GM21390 (cell line): ENCODE measurements around the gene MEIS1.

ENCODE experiments used
- ATAC-seq: cut with Tn5 transposase; IDR thresholded peaks from one replicate; pipeline ENCODE4 v1.9.1; 2021; ENCODE audit not compliant: unreplicated experiment

The MEIS1 gene

DNA sequence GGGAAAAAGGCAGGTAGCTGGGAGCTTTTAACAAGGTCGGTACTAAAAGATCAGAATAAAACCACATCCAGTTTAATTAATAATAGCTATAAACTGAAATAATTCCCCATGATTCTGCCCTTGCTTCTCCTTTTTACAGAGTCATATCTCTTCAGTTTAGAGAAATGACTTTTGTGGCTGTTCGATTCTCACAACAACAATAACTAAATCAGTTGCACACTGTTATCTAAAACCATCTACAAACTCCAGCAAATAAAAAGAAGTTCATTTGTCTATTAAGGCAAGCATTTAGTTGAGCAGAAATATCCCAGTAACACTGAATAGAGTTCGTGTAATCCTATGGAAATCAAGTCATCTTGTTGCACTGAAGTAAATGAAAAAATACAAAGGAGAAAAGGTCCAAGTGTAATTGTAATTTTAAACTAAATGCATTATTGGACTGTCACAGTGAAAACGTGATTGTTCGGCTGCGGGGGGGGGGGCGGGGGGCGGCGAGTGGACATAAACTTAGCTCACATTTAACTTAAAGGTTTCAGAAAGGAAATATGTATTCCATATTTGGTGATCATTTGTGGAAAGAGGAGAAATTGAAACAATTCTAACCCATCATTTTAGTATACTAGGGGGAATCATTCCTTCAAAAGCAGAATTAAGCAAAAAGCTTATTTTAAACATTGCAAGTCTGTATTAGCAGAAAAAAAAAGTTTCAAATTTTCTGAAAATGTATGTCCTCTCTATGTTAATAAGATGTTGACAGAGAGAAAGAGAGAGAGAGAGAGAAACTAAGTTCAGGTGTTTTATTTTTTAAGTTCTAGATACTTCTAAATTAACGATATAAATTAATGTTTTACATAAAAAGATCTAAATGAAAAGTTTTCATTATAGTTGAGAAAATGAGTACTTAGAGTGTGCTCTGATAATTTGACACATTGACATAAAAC, 144.5 kb downstream of the MEIS1 start:
- no peak for ATAC-seq

DNA sequence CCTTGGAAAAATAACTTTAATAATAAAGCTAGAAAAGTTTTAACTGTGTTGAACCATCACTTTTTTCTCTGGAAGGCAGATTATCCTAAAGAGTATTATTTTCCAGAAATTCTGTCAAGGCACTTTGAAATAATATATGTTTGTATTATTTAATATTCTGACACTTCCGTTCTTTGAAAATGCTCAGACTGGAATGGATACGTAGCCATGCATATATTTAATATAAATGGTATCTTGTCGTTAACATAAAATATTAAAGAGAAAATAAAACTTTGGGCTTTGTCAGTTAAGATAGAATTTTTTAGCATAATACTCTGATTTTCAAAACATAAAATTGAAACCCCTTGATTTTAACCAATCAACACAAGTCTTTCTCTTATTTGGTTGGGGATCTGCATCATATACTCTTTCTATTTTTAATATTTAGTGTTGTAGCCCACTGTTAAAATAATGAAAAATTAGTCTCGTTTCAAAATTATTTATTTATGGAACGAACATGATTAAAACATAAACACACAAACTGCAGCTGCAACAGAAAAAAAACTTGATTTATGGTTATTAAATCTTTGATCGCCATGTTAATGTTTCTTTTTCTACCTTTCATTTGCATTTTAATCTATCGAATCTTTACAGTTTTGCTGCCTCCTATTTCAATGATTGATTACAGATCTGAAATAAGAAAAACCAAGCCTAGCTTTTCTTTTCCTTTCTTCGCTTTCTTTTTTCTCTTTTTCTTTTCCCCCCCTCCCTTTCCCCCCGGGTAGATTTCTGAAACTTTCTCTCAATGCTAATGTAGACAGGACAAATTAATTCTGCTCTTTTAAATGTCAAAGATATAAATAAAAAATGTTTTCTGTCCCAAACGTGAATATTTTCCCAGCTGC, 145.5 kb downstream of the MEIS1 start:
- no peak for ATAC-seq

DNA sequence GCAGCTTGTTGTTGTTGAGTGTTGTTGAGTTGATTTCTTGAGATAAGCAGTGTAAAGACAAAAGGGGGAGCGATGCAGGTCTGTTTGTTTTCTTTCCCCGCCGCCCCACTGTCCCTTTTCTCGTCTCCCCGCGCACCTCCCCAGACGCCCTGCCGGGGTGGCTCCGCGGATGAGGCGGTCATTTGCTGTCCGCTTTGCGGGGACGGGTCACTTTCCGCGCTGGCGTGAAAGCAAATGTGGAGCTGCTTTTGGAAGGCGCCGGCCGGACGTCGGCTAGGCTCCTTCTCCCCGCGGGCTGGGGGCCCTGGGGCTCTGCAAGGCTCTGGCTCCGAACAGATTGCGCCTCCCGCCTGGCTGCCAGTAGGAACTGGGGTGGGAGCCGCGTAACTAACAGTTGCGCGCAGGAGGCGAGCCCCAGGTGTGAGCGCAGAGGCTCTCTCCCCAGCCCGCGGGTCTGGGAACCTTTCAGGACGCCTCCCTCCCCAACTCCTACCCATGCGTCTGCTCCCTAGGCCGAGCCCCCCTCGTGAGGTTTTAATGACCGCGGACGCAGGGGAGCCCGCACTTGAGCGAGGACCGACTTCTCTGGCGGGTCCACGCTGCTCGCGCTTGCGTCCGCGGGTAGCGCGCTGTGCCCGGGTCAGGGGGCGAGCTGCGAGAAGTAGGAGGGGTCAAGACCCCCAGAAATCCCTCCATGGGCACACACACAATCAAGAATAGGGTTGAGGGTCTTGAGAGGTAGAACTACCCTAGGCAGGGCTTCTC, 146.6 kb downstream of the MEIS1 start:
- no peak for ATAC-seq

DNA sequence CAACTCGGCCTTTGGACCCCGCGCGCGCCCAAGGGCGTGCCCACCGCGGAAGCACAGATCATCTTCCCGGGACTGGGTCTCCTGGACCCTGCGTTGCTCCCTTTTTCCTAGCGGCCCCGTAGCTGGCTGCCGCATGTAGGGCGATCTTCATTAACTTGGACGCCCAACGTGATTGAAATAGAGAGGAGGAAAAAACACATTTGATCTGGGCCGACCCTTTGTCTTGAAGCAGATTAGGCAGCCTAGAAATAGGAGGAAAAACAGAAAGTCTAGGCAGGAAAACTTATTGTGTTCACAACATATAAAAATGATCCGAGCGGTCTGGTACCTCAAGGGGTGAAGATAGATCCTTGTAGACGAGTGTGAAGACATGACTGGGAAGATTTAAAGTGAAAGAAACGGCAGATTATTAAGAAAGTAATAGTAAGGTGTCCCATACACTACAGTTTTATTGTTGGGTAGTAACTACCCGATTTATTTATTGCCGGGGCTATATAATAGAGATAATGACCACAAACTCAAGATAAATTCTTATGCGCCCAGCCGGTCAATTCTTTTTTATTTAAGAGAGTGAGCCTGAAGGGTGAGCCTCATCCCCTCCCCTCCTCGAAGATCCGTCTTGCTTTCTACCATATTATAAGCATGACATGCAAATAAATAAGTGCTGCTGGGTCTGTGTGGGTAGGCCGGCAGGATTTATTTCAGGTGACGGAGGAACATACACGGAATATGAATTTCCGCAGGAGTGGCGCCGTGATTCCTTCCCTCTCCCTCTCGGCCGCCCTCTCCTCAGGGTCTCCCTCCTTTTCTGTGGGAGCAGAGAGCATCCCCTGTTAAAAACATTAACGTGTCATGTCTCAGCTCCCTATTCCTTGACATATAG, 147.4 kb downstream of the MEIS1 start:
- no peak for ATAC-seq

DNA sequence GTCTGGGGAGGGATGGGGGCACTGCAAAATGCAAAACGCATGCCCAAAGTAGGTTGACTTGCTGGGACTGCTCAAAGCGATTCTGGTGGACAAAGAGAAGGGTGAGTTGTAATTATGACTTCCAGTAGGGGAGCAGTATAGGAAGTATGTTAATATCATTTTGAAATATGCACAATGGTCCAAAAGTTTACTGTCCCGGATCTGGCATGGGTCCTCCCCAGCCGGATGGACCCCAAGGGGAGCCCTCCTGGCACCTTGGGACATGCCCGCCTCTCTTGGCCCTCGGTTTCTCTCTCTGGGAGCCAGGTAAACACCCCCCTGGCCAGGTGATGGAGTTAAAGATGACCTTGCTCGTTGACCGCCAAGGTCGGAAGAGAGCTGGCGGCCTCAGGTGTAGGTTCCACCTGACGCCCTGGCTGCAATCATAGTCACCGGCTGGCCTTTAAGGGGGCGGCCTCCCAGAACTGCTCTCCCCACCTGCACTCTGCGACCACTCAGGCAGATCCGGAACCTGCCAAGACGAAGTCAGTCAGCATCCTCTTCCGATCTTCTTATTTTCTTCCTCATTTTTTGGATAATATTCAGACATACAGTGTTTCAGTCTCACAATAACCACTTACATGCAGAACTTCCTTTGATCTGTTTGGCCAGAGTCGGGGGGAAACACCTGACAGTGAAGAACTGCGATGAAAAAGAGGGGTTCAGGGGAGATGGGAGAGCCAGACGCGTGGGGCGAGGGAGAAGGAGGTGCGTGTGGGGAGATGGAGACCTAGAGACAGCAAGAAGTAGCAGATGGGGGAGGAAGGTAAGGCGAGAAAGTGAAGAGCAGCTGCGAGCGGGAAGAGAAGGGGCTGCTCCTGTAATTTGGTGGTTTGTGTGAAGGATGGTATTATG, 148.3 kb downstream of the MEIS1 start:
- no peak for ATAC-seq

DNA sequence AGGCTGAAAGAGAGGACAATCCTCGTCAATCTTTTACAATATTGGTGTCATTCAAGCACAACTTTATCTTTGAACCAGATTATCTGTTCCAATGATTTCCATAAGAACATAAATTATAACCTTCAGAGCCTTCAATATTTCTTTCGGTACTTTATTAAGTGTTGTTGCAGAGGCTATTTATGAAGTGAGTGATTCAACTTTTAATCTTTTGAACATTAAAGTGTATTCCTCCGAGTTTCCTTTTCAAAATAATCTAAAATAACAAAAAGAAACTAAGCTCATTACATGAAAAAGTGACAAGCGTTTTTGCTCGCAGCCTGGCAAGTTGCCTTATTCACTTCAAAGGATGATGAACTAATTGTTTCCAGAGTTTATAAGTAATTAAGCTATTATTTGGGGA, 149.0 kb downstream of the MEIS1 start:
- no peak for ATAC-seq

DNA sequence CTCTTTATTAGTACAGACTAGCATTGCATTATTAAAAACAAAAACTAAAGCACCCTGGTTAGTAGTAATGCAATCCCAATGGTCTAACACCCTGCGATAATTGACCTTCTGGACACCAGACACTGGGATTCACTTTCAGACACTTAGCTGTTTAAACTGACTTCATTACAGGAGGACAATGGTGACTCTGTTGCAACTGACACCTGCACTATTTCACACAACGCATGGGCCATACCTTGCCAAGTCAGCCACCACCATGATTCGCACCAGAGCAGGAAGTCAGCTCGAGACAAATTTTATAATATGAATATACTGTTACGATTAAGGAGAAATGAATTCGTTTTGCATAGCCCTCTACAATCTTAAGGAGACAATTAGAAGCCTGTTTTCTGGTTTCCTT, 150.7 kb downstream of the MEIS1 start:
- ATAC-seq, result no peak

DNA sequence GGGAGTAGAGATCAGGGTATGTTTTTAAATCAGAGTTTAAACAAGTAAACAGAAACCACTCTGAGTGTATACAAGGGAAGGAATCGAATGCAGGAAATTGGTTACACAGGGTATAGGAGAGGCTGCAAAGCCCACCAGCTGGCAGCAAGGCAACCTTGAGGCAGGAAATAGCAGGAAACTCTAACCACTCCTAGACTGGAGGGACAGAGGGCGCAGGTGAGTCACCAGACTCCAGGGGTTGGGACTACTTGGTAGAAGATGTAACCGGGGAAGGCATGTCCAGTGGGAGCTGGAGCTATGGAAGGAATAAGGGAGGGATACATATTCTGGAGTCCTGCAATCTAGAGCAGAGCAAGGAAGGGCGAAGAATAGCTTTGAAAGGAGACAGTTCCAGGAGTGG, 152.3 kb downstream of the MEIS1 start:
- ATAC-seq, result no peak

DNA sequence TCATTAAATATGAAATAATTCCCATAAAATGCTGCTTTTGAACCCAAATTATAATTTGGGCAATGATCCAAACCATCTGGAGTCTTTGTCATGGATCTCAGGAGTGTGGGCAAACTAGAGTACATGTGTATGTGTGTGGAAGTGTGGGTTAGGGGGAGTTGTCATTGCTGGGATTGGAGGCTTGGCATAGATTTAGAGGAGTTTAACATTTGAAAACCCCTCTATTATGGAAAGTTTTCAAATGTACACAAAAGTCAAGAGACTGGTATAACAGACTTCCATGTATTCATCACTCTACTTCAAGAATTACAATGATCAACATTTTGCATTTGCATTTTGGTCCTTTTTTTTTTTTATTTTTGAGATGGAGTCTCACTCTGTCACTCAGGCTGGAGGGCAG, 159.1 kb downstream of the MEIS1 start:
- ATAC-seq, result no peak

DNA sequence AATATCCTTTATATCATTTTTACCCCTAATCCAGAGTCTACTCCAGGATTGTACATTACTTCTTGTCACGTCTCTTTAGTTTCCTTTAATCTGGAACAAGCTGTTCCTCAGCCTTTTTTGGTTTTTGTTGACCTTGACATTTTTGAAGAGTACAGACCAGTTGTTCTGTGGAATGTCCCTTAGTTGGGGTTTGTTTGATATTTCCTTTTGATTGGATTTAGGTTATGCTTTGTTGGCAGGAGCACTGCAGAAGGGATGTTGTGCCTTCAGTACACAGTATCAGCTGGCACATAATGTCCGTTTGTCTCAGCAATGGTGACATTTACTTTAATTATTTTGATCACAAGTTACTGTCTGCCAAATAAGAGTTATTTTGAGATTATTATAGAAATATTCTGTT, 160.6 kb downstream of the MEIS1 start:
- ATAC-seq, result no peak

DNA sequence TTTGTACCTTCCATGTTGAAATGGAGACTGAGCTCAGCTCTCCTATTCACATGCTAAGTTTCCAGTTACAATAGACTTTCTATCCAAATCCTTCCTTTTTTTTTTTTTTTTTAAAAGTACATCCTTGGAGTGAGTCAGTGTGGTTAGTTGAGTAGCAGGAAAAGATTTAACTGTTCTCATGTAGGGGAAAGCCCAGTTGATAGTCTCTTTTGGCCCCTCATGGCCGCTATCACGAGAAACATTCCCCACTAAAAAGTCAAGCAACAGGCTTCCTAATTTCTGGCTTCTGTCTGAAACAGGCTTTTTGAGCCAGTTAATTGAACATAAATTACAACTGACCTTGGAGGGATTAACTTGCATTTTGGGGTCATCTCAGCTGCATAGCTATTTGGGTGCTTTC, 161.3 kb downstream of the MEIS1 start:
- ATAC-seq, result no peak

DNA sequence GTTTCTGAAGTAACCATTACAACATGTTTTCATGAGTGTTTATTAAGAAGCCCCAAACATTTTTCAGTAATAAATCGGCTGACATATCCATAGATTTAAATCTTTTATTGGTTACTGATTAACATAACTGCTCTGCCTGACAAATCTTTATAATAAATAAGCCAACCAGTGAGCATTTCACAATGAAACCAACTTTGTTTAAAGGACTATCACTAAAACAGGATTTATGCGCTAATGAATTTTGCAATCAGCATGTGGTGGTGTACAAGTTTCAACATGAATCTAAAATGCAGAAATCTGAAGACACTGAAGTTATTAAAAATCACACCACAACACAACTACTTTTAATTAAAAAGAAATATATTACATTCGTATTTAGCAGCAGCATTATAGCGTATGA, 166.7 kb downstream of the MEIS1 start:
- no peak for ATAC-seq

DNA sequence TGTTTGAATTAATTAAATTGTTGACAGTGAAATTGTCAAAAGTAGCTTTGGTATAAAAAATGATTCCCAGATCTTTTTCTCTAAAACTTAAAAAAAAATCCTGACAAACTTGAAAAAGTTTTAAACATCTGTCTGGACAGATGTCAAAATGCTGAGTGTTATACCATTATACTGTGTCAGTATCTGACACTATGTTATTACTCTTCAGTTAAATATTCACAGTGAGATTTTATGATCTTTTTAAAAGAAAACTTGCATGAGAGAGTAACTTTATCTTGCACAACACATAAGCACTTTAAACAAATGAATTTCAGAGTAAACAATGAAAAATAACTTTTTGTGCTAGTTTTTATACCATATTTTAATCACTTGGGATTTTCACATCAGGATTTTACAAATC, 167.4 kb downstream of the MEIS1 start:
- no peak for ATAC-seq

DNA sequence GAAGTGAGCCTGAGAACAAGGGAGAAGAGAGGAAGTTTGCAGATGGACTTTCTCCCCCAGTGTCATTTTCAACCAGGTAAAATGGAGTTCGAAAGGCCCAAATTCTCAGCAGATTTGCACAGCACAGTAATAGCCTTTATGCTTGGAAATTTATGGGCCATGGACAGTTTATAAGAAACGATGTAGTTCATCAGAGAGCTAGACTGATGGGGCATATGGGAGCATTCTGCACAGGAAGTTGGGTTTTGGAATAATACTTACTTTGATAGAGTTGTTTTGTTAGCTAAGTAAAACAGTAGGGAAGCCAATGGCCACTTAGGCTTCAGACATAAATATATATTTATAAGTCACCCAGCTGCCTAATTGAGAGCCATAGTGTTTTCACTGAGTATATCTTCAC, 169.4 kb downstream of the MEIS1 start:
- no peak for ATAC-seq

DNA sequence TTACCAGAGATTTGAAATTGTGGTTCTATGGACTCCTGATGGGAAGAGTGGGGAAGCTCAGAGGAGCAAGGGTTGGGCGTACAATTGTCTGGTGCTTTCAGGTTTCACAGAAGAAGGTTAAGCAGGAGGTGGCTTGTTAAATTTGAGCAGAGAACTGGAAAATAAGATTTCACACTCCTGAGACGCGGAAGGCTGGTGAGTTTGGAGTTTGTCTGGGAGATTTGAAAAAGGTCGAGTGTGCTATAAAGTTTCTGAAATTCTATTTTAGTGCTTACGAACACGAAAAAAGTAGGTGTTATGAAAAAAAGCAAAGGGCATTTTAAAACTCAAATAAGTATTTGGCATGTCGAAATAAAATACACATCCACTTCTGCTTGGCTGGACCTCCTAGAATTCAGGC, 170.1 kb downstream of the MEIS1 start:
- no peak for ATAC-seq

DNA sequence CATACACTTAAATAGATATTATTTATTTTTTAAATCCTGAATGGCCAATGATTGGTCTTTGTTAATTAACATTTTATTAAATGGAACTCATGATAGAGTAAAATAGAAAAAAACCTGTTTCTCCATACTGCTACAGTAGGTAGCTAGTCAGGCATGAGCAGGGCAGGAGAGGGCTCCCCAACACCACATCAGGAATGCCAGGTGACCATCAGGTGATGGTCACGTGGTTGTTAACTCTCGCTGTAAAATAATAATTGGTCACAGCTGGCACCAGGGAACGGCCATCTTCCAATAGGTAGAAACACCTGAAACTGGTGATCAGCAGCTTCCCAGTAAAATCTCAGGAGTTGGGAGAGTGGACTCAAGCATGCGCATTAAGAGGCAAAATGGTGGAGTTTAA, 172.2 kb downstream of the MEIS1 start:
- no peak for ATAC-seq
